Activated CD8-positive, alpha-beta T cell treated with anti-CD3 and anti-CD28 coated beads, Interleukin-2, amount 10 ng/mL, durations not matched to agents 7 days and 5 days (primary cell): Measurements from ENCODE around the gene DPP6. TPM values are rescaled to one million over a fixed set of nuclear protein-coding genes. Genes with fewer than 3 reads are reported as not detected.

Experiments
- ATAC-seq: fragments of 150-1000 bp; cut with Tn5 transposase; one replicate; pipeline ENCODE4 v1.10.0; 2021; ENCODE audit warnings: moderate library complexity
- CTCF ChIA-PET: fragments of 350-600 bp; sonication (Branson Sonifier 250); formaldehyde crosslinking; loops from one replicate; lab custom pipeline; 2021; ENCODE audit warnings: antibody characterized with exemption; lab: Charles Lee
- POLR2A ChIA-PET: fragments of 350-600 bp; sonication (Branson Sonifier 250); formaldehyde crosslinking; loops from one replicate; lab custom pipeline; 2021; ENCODE audit warnings: antibody characterized with exemption; lab: Charles Lee
- DNase-seq: peaks from one replicate; pipeline ENCODE4 v3.0.0-alpha.2; 2020
- H3K27ac Mint-ChIP-seq: one replicate; pipeline ENCODE4 v1.8.0; 2021; ENCODE audit warnings: mild to moderate bottlenecking, mixed read lengths
- H3K27me3 Mint-ChIP-seq: one replicate; pipeline ENCODE4 v1.8.0; 2021; ENCODE audit warnings: low read depth, mixed read lengths
- H3K36me3 Mint-ChIP-seq: one replicate; pipeline ENCODE4 v1.8.0; 2021; ENCODE audit warnings: low read depth, mixed read lengths
- H3K4me1 Mint-ChIP-seq: one replicate; pipeline ENCODE4 v1.8.0; 2021; ENCODE audit warnings: low read depth, mixed read lengths
- H3K4me3 Mint-ChIP-seq: one replicate; pipeline ENCODE4 v1.8.0; 2021; ENCODE audit warnings: mild to moderate bottlenecking, mixed read lengths
- H3K9me3 Mint-ChIP-seq: one replicate; pipeline ENCODE4 v1.8.0; 2022; ENCODE audit warnings: mixed read lengths; ENCODE audit not compliant: insufficient read depth
- total RNA-seq, 2 experiments: library from RNA; stranded (reverse); gene quantifications; one replicate each; pipeline ENCODE4 v1.2.3, GENCODE V29; 2021

Gene DPP6
- total RNA-seq, 2 experiments from 2014 or later = not detected

DNA sequence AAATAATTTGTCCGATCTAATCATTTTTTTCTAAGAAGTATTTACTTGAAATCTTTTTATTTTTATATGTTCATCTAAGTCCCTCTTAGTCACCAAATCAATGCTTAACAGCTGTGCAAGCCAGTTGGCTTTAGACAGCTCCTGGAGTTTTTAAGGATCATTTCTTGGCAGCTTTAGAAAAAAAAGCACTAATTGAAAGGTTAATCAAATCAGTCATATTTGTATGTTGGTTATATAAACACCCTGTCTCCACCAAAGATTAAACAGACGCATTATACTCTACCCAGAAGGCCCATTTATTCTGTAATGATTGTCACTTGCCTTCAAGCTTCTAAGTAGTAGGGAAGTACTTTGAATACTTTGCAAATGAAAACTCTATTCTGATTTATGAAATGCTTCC, 890.5 kb downstream of the DPP6 start:
- no peaks in the 10 kb centered on the region for H3K4me1 Mint-ChIP-seq
- CTCF ChIA-PET = interaction anchor here (3.3 to 6.0 kb wide), 2 partner anchors 10 to 15 kb away, joined by 14 to 32 read pairs; no protein-coding TSS in a partner anchor
- H3K4me3 Mint-ChIP-seq = no peak overlapping the region
- POLR2A ChIA-PET = no interaction called here
- DNase-seq (no peak), ATAC-seq (no peak)
- no peaks in the 10 kb centered on the region for H3K27me3 Mint-ChIP-seq
- no peaks in the 10 kb centered on the region for H3K9me3 Mint-ChIP-seq
- peaks cover 47% of the 10 kb centered on the region for H3K36me3 Mint-ChIP-seq
- H3K27ac Mint-ChIP-seq = no peak overlapping the region
